Coronary artery (tissue), 2 donors: ENCODE data around the gene TM7SF3.
A peak's percentile ranks its signal among the peaks of the same experiment; 100 is the strongest.

Experiments
- DNase-seq: peaks from one replicate; pipeline ENCODE4 v3.0.0-alpha.2; 2017; ENCODE audit warnings: low spot score
- H3K27ac ChIP-seq, 2 donors: fragments of 200-600 bp; sonication (generic); one replicate each; pipeline ENCODE4 v1.5.1; 2016 to 2019
- H3K4me3 ChIP-seq: fragments of 200-600 bp; sonication (generic); 2 replicates; pipeline ENCODE4 v1.5.1; 2016; ENCODE audit warnings: mild to moderate bottlenecking, moderate library complexity
- TF ChIP-seq, protein P1 (sequence below): fragments of 200-600 bp; sonication (generic); IDR thresholded peaks from one replicate; pipeline ENCODE4 v1.5.1; 2019; ENCODE audit warnings: antibody characterized with exemption

TM7SF3 gene

DNA sequence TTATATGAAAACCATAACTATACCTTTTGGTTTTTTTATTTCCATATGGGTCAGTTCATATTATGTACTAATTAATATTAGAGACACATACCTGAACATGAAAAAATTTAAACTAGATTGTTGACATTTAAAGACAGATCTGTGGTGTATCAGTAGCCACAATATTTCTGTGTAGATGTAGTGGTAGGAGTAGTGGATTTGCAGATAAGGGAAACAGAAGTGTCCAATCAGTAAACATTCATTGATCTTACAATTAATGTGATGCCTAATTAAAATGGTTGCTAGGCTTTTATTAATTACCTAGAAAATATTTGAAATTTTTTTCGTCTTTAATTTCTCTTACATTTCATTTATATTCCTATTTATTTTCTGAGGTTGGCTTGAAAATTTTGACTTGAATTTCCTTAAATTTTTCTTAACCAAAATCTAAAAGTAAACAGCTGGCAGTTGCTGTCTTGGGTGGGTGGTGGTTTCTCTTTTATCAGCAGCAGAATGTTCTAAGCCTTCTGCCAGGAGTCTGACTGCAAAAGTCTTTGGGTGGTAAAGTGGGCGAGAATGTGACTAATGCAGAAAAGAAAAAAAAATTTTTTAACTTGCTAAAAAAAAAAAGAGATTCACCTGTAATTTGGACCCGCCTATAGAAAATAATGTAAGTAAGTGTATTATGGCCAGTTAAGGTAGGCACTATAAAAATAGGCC lies 73.5 kb downstream of the TM7SF3 start:
- TF ChIP-seq, protein P1, sequence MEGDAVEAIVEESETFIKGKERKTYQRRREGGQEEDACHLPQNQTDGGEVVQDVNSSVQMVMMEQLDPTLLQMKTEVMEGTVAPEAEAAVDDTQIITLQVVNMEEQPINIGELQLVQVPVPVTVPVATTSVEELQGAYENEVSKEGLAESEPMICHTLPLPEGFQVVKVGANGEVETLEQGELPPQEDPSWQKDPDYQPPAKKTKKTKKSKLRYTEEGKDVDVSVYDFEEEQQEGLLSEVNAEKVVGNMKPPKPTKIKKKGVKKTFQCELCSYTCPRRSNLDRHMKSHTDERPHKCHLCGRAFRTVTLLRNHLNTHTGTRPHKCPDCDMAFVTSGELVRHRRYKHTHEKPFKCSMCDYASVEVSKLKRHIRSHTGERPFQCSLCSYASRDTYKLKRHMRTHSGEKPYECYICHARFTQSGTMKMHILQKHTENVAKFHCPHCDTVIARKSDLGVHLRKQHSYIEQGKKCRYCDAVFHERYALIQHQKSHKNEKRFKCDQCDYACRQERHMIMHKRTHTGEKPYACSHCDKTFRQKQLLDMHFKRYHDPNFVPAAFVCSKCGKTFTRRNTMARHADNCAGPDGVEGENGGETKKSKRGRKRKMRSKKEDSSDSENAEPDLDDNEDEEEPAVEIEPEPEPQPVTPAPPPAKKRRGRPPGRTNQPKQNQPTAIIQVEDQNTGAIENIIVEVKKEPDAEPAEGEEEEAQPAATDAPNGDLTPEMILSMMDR: no peak
- H3K4me3 ChIP-seq: peak overlapping the region; percentile 96
- no peak for DNase-seq
- H3K27ac ChIP-seq: peak overlapping the region in 1 of 2 donors; percentile 5

DNA sequence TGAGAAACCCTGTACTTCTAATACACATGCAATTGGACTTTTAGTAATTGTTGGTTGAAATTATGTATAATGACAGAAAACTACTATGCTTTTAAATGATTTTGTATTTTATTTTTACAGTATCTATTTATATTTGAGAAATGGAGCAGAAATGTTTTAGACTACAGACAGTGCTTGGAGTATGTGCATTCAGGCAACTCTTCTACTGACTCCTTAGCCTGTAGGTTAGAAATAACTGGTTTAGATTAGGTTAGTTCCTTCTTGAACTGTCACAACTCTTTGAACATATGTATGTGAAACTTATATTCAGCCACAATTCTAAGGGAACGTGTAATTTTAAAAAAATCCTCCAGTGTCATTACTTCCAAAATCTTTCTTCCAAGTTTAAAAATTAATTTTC lies 74.2 kb downstream of the TM7SF3 start:
- DNase-seq: no peak
- TF ChIP-seq, protein P1: no peak
- Histone ChIP-seq H3K27ac (peak overlapping the region in 1 of 2 donors; percentile 98), H3K4me3 (peak overlapping the region; percentile 96)

DNA sequence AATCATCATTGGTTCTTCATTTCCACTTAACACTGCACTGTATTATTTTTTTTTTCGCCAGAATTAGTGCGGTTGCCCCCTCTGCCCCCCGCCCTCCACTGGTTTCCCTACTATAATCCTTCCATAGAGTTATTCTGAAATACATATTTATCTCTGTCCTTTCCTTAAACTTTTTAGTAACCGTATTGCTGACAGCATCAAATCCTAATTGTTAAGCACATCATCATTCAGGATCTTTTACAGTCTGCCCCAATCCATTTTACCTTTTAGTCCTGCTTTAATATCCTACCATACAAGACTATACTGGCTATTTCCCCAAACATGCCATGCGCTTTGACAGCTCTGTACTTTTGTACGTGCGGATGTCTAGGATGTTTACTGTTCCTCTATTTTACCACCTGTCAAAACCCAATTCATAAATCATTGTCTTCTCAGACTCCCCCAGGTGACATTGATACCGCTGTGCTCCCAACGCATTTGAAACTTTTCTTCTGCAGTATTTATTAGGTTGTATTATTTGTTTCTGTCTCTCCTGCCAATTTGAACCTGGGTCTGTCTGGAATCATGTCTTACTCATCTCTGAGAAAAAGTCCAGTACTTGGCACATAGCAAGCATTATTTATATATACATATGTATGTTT lies 74.9 kb downstream of the TM7SF3 start:
- TF ChIP-seq, protein P1: no peak
- no peak for DNase-seq
- peak overlapping the region; percentile 93 to 98 for H3K27ac ChIP-seq

DNA sequence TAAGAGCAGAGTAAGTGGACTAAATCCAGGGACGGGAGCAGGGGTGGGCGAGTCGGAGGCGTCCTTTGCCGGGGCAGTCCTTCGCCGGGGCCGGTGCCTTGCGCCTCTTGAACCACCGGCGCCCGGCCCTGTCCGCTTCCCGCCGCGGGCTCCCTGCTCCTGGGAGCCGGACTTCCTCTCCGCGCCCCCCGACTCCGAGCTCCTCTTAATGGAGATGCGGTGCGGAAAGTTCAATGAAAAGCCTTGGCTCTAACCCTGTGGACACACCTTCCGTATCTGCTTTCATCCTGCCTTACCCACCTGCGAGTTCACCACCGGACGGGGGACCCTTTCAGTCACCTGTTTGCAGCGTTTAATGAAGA lies 75.5 kb downstream of the TM7SF3 start:
- DNase-seq: no peak
- H3K27ac ChIP-seq: peak overlapping the region; percentile 93 to 98
- TF ChIP-seq, protein P1: no peak
- H3K4me3 ChIP-seq: peak overlapping the region; percentile 96

More for the DNA sequence above, 74.9 kb downstream of the TM7SF3 start:
- H3K4me3 ChIP-seq: peak overlapping the region; percentile 96

DNA sequence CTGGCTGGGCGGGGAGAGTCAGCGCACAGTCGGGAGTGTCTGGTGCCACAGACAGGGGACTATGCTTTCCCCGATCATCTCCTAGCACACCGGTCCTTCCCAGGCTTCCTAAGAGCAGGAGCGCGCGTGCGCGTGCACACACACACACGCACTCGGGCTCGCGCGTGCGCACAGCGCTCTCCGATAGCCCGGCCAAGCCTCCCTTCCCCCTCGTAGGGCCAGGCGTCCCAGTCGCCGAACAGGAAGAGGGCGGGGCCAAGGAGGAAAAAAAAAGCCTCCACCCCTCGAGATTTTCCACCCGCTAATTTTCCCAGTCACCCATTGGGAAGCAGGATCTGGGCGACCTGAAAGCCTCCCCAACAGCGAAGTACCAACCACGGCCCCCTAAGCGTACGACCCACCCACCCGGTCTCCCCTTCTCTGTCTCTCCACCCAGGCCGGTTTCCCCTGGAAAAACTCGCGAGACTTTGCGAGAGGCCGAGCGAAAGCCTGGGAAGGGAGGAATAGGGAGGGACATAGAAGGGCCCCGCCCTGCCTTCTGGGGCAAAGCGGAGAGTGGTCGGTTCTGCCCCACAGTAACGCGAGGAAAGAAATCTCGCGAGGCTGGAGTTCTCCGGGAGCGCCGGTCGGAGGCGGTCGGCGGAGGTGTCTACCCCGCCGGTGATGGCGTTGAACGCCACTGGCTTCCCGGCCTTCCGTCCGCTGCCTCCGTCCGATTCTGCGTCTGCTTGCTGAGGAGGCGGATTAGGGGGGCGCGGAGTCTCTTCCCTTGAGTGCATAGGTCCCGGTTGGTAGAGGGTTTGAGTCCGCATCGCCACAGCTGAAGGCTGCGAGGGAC lies 76.1 kb downstream of the TM7SF3 start, which contains the start of the genes FGFR1OP2 and INTS13:
Gene FGFR1OP2 (plus strand): TSS at position 608 of the 838 bp plus-strand sequence. CDS start 15,689 bp downstream, outside the sequence.
Gene INTS13 (minus strand): TSS at position 119 of the 838 bp plus-strand sequence. CDS start 1,178 bp downstream, outside the sequence.
- Histone ChIP-seq H3K4me3 (peak within 1 kb of the TSS; percentile 96), H3K27ac (peak within 1 kb of the TSS; percentile 93 to 98)
- TF ChIP-seq, protein P1: no peak
- peak; percentile 99 for DNase-seq

DNA sequence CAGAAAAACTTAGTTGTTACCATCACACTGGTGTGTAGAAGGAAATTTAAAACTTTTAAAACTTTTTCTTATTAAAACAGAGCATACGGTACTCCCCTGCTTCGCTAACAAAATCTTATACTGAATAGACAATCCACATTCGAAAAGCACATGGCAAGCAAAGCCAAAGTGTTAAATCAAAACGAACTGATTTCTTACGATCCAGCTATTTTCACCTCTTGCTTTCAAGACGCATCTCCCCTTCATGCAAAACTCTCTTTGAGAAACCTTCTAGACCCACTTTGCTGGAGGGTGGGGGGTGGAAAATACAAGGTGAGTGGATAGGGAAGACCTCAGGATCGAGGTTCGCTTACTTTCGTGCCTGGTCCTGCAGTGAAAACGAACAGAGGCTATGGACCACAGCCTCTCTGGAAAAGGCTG lies 76.7 kb downstream of the TM7SF3 start:
- DNase-seq: no peak
- TF ChIP-seq, protein P1: no peak
- H3K4me3 ChIP-seq: peak overlapping the region; percentile 96
- H3K27ac ChIP-seq: peak overlapping the region; percentile 93 to 98
